GM19193 (cell line): ENCODE results near the gene VPS26B.

Source experiments
- POLR2A ChIP-seq: IDR thresholded peaks from 4 replicates; pipeline ENCODE4 v1.6.1; 2011; ENCODE audit not compliant: insufficient read depth, insufficient read length; ENCODE audit errors: extremely low read depth

Gene VPS26B

GRCh38 chr11:134289167-134289566 lies 64.7 kb downstream of the VPS26B start:
- no peak for TF ChIP-seq POLR2A

- TF ChIP-seq POLR2A = no peak
Observed at GRCh38 chr11:134289789-134290188, 65.3 kb downstream of the VPS26B start.

DNA sequence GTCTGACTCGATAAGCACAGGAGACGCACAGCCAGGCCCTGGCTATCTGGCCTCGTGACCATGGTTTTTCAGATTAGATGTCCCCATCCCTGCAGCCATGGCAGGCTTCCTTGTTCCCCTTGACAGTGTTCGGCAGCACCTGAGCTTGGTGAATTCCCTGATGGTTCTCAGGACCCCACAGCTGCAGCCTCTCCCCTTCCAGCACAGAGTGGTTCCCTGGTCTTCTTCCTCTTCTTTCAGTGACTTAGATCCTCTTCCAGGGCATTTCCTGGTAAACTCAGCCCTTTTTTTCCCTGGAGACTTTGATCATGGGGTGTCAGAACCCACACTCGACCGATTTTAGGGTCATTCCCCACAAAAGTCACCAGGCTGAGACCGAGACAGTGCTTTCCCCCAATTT lies 66.2 kb downstream of the VPS26B start:
- no peak for TF ChIP-seq POLR2A

DNA sequence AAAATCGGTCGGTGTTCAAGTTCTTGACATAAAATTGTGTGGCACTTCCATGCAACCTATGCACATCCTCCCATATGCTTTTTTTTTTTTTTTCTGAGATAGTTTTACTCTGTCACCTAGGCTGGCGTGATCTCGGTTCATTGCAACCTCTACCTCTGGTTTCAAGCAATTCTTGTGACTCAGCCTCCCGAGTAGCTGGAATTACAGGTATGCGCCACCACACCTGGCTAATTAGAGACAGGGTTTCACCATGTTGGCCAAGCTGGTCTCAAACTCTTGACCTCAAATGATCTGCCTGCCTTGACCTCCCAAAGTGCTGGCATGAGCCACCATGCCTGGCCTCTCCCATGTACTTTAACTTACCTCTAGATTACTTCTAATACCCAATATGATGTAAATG lies 66.7 kb downstream of the VPS26B start:
- no peak for TF ChIP-seq POLR2A

DNA sequence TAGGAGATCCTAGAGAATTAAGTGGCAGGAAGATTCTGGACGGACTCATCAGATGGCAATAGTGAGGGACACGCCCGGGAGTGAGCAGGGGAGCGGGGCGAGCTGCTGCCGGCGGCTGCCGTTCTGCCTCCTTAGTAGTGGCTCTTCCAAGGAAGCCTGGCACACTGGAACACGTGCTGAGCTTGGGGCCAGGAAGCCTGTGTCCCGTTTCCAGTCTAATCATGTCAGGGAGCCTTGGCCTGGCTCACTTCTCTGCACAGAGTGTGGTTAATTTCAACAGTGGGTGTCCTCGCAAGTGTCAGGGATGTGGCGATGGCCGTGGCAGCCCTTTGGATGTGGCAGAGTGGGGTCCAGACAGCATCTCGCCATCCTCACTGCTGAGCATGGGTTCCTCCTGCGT lies 68.2 kb downstream of the VPS26B start:
- no peak for TF ChIP-seq POLR2A

DNA sequence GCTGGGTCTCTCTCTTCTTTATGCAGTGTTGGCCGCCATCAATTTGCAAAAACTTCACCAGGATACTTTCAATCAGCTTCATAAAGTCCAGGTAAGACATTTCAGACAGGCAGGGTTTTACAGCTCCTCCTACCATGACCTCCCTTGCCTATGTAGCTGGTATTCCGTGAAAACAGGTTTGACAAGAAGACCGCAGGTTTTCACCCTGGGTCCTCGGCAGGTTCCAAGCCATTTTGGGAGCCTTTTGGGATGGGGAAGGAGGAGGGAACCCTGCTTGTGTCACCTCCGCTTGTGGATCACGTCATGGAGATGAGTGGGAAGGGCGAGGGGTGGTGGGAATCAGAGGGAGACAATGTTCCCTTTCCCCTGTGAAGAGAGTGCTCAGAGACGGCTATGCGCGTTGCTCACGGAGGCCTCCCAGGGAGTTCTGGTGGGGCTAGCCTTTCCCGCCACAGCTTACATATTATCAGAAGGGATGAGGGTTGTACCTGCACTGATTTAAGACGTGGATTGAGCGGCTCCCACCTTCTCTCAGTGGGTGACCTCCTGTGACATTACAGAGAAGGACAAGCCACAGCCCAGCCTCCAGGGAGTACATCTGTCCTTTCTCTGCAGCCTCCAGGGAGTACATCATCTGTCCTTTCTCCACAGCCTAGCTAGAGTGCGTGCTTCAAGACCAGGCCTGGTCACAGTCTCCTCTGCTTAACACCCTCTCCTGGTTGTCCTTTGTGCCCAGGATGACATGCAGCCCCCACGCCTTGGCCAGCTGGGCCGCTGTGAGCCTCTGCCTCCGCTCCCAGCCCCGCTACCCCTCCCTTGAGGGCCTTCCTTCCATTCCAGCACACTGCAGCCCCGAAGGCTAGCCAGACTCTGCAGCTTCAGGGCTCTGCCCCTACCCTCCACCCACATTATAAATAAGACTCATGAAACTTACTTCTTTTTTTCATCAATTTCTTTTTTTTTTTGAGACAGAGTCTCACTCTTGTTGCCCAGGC lies 68.9 kb downstream of the VPS26B start:
- no peak for TF ChIP-seq POLR2A

- TF ChIP-seq POLR2A = no peak
Observed at GRCh38 chr11:134294664-134295063, 70.2 kb downstream of the VPS26B start.
